GM21529 (cell line): Measurements from ENCODE around the gene DRC3.
"Not testable (repeated sequence)": the region's sequence is repeated elsewhere in the genome, so short reads cannot be mapped to it uniquely, and the experiment has no call there.

ENCODE experiments used
- ATAC-seq: cut with Tn5 transposase; IDR thresholded peaks from one replicate; pipeline ENCODE4 v1.9.1; 2021; ENCODE audit not compliant: unreplicated experiment

The DRC3 gene

DNA sequence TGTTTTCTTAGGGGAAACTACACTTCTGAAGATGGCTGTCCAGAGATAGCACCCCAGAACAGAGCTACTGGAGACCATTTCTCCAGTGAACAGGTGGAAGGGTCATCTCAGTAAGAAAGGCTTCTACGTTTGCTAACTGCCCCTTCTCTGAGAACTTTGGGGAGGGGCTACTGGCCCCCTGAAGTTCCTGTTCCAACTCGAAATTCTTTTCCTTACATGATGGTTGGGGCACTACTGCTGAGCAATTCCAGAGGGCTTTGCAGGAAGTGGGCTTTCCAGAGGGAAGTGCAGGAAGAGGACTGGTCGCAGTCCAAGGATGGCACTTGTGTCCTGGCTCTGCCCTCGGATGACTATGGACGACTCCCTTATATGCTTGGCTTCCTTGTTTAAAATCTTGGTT is 31.6 kb upstream of the DRC3 start:
- no peak for ATAC-seq

DNA sequence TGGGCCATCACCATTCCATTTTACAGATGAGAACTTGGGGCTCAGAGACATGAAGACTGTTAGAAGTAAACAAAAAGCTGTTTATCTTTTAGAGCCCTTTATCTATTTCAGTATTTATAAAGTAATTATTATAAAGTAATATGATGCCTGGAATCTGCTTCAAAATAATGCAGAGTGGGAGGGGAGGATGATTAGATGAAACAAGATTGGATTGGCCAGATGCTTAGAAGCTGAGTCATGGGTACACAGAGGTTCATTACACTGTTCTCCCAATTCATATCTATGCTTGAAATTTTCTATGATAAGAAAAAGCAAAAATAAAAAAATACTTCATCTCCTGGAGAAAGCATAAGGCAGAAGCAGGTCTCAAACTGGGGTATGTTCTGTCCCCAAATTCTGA is 29.8 kb upstream of the DRC3 start:
- no peak for ATAC-seq

DNA sequence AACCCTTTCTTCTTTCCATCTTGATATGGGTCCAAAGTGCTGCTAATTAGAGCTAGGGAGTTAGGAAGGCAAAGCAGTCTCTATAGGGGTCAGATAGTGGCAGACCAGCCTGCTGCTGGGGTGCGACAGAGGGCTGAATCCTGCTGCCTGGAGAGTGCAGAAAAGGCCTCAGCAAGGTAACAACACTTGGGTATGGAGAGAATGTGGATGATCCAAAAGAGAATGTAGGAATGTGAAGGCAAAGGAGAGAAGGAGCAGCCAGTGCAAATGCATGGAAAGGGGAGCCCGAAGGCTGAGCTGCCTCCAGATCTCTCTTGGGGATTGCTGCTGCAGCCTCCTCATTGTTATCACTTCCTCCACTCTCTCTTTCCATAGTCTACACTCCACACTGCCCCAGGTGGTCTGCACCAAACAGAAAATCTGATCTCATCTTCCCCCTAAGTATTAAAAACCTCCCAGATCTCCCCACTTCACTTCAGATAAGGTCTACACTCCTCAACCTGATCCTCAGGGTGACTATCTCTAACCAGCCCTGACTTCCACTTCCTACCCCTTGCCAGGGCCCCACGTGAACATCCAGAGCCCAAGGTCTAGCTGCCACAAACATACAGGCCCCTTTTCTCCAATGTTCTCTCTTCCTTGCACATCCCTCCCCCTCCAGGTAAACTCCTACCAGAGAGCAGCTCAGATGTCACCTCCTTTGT is 29.2 kb upstream of the DRC3 start:
- no peak for ATAC-seq

DNA sequence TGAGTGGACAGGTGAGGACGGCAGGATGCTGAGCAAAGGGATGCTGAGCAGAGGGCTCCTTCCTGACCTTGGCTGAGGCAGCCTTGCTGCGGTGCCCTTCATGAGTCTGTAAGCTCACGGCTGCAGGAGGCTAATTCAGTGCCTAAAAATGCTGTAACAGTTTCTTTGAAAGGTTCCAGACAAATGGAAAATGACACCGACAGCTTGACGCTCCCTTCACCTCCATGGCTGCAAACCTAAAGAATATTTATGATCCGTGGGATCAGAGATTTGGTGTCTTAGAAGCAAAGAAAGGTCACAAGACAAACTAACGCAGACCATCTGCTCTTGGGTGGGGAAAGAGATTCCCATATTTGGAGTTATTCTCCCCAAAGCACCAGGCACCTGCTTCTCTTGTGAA is 28.4 kb upstream of the DRC3 start:
- no peak for ATAC-seq

DNA sequence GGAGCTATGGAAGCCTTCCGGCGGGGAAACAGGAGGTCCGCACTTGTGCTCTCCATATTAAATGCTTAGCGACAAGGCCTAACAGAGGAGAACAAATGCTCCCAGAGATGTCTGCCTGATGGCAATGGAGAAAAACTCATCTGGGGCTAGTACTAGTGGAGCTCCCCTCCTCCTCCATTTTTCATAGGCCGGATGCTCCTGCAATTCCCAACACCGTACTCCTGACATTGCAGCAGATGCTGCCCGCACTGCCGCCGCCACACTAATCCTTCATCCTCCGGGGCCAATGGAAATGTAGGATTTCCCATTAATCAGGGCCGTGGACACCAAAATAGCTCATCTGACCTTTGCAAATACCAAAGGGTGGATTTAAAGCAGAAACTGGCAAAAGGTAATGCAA is 27.9 kb upstream of the DRC3 start:
- no peak for ATAC-seq

DNA sequence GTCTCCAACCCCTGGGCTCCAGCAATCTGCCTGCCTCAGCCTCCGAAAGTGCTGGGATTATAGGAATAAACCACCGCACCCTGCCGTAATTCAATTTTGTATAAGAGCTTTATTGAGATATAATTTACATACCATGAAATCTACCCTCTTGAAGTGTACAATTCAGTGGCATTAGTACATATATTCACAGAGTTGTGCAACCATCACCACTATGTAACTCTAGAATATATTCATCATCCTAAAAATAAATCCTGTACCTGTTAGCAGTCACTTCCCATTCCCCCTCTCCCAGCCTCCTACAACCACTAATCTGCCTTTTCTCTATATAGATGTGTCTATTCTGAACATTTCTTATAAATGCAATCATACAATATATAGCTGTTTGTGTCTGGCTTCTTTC is 26.6 kb upstream of the DRC3 start:
- no peak for ATAC-seq

DNA sequence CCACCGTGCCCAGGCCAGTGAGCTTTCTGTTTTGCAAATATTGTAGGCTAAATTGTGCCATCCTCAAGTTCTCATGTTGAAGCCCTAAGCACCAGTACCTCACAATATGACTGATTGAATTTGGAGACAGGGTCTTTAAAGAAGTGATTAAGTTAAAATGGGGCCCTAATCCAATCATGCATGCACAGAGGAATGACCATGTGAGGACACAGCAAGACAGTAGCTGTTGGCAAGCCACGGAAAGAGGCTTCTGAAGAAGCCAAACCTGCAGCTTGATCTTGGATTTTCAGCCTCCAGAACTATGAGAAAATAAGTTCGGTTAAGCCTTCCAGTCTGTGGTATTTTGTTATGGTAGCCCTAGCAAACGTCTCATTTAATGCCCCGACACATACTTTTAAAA is 25.4 kb upstream of the DRC3 start:
- no peak for ATAC-seq

DNA sequence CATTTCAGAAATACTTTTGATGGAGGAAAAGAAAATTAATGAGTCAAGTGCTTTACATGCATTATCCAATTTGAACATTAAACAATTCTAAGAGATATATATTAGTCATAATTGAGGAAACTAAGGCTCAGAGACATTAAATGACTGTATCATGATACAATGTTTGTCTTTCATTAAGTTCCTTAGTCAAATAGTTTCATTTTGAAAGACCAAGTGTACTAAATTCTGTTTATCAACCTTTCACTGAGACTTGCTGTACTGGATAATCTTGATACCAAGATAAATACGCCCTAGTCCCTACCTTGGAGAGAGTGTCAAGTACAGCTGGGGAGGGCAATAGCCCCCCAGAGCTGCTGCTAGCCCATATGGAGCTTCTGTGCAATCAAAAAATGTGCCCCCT is 24.7 kb upstream of the DRC3 start:
- no peak for ATAC-seq

DNA sequence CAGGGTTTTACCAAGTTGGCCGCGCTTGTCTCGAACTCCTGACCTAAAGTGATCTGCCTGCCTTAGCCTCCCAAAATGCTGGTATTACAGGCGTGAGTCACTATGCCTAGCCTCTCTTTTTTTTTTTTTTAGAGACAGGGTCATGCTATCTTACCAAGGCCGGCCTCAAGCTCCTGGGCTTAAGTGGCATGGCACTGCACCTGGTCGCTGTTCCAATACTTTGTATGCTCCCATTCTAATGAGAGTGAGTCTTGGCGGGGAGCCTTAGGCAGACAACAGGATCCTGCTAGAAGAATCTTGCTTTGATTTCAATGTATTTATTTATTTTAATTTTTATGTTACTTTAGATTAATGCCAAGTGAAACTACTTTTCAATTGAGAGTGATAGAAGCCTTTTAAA is 22.3 kb upstream of the DRC3 start:
- ATAC-seq = no peak

DNA sequence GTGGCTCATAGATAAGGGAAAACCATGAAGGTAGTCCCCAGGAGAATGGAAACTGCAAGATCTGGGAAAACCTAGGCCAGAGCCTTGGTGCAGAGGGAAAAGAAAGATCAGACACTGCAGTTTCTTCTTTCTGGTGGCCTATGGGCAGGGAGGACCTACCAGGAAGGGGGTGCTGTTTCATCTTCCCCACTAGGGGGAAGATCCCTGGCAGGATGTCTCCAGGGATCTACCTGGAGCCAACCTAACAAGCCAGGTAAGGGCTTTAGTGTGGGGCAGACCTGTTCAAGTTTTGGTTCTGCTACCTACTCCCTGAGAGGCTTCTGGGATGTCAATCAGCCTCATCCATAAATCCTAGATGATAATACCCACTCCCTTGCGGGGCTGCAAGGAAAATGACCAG is 21.9 kb upstream of the DRC3 start:
- no peak for ATAC-seq

DNA sequence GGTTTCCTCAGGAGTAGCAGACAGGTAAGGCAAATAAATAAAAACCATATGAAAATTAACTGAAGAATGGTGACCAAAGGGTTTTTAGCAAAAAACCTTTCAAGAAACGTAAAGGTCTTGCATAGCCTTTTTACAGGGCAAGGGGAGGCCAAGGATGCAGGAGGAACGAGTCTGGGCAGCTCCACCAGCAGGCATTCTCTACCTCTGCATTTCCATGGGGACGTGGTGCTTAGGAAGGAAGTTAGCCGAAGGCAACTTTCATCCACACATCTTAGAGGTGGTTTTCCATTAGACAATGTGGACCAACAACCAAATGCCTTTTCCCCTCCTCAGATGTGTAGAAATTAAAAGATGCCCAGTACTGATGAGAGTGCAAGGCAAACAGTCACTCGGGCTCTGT is 21.1 kb upstream of the DRC3 start:
- ATAC-seq = no peak

DNA sequence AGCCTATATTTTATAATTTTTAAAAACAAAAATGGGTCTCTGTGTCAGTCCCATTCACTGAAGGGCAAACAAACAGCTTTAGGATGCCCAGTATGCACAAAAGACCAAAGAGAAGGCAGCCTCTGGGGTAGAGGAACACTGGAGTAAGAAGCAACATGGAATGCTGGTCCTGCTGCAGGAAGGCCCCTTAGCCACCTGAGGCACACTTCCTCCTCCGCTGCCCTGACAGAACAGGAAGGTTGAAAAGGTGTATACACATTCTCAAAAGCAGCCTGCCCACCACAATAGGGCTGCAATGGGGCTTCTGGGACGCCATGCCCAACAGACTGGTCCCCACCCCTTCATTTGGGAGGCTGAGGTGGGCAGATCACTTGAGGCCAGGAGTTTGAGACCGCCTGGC is 20.0 kb upstream of the DRC3 start:
- ATAC-seq = no peak

DNA sequence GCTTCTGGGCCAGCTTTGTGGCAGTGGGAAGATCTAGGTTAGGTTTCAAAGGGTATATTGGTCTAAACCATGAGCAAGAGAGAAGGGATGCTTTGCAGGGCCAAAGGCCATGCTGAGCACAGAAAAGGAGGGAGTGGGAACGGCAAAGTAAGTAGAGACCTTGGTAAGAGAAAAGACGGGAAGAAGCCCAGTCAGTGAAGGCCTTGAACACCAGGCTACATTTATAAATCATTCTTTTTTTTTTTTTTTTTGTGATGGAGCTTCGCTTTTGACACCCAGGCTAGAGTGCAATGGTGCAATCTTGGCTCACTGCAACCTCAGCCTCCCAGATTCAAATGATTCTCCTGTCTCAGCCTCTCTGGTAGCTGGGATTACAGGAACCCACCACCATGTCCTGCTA is 18.6 kb upstream of the DRC3 start:
- ATAC-seq = no peak

DNA sequence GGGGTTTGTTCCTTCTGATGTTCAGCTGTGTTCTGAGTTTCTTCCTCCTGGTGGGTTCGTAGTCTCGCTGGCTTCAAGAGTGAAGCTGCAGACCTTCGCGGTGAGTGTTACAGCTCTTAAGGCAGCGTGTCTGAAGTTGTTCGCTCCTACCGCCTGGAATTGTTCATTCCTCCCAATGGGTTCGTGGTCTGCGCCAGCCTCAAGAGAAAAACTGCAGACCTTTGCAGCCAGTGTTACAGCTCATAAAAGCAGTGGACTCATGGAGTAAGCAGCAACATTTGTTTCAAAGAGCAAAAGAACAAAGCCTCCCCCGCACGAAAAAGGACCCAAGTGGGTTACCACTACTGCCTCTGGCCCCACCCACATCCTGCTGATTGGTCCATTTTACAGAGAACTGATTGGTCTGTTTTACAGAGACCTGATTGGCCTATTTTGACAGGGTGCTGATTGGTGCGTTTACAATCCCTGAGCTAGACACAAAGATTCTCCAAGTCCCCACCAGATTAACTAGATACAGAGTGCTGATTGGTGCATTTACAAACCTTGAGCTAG is 16.8 kb upstream of the DRC3 start:
- ATAC-seq = not testable (repeated sequence)

DNA sequence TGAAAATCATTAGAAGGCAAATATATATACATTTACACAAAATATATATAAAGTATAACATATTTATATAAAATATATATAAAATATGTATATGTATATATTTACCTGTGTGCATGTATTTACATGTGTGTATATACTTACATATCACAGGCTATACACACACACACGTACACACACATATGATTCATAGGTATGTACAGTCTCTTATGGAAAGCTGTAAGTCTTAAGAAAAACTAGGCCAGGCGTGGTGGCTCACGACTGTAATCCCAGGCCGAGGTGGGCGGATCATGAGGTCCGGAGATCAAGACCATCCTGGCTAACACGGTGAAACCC is 15.1 kb upstream of the DRC3 start:
- no peak for ATAC-seq

DNA sequence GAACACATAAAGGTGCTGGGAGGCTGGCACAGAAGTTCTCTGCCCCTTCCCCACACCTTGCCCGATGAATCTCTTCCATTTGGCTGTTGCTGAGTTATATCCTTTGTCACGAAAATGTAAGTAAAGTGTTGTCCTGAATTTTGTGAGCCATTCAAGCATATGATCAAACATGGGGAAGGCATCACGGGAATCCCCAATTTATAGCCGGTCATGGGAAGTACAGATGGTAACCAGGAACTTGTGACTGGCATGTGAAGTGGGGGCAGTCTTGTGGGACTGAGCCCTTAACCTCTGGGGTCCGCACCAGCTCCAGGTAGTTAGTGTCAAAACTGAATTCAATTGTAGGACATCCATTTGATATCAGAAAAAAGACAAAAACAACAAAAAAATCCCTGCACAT is 13.7 kb upstream of the DRC3 start:
- no peak for ATAC-seq

DNA sequence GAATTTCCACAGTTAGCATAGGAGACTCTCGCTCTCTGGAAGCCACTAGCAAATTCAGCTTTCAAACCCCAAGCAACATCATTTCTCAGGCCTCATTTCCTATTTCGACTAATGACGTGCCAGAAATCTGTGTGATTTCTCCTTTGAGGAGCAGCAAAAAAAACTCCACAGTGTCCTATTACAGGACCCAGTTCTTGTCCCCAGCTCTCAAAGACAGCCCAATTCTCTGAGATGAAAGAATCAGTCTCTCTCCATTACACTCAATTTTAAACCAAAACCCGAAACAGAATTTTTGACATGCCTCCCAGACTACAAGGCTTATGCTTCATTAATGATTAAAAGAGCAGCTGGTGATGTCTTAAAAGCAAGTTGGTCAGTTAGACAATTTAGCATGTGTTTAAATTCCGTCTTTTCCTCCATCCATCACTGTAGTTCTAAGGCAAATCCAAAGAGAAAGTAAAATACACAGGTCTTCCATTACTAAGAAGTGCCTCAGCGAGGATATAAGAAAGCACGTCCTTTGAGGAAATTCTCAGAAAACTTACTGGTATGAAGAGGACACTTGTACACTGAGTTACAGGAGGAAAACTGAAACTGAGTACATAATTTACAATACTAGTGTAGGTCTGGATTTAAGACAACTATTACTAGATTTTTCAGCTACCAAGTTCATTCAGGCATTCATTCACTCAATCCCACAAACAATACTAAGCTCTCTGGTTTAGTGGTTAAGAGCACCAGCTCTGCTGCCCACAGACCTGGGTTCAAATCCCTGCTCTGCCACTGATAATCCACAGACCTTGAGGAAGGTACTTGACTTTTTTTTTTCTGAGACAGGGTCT is 12.9 kb upstream of the DRC3 start:
- no peak for ATAC-seq

DNA sequence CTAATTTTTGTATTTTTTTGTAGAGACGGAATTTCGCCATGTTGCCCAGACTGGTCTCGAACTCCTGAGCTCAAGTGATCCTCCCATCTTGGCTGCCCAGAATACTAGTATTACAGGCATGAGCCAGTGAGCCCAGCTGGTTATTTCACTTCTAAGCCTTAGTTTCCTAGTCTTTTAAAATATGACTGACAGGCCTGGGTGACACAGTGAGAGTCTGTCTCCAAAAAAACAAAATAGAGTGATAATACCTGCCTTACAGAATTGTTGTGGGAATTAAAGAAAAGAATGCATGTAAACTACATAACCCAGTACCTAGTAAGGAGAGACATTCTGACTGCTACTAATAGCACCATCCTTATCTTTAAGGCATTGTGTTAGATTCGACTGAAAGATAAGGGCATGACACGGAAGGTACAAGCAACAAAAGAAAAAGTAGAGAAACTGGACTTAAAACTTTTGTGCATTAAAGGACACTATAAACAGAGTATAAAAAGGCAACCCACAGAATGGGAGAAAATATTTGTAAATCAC is 12.1 kb upstream of the DRC3 start:
- ATAC-seq = no peak

DNA sequence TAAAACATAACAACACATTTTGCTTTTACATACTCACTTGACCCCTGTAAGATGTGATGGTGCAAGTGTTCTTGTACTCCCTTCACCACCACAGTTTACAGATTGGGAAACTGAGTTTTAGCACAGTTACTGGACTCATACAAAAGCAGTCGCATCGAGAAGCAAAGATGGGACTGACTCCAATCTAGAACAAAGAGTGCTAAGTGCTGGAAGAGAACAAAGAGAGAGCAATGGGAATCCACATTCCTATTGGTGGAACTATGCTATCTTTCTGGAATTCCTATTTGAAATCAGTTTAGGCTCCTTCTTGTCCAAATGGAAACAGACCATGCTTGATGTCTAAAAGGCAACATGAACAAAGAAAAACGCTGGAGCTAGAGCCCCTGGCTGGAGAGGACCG is 9.6 kb upstream of the DRC3 start:
- no peak for ATAC-seq

DNA sequence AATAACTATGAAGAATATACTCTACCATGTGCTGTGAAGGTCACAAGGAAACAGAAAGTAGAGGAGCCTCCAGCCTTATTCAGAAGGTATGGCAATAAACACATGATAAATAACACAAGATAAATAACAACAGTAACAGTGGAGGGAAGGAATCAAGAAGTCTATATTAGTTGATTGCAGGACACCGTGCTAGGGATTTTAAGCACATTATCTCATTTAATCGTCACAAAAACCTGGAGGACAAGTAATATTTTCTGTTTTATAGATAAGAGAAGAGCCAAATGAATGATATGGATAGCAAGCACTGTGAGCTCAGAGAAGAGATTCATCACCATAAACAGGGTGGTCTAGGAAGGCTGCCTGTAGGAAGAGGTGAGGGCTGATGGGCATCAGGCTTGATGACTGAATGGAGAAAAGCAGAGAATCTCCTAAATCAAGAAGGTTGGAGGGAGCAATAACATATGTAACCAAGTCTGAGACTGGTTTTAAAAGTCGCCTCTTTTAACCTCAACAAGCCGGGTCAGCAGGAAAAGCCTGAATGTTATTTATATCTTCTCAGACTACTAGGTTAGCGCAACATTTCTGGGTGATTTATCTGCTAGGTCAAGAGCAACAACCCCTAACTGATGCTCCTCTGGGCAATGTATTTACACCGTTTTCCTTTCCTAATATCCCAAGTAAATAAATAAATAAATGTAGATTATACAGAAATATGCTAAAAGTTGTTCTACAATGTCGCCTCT is 8.8 kb upstream of the DRC3 start:
- ATAC-seq = no peak

DNA sequence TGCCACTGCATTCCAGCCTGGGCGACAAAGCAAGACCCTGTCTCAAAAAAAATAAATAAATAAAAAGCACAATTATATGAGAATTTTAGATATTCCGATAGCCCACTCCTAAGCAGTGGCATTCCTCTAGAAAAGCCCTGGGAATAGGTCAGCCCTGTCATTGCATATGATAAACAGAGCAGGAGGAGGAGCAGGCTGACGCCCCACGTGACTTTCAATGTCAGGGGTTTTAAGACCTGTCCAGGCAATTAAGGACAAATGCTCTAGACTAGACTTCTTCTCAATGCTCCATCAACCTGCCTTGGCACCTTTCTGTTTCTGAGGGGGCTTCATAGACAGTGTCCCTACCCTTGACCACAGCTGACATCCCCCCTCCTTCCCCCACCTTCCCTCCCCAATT is 8.0 kb upstream of the DRC3 start:
- ATAC-seq = no peak
